Neural cell (in vitro differentiated cells): ENCODE results near the gene COPS7A. TPM values are rescaled to one million over a fixed set of nuclear protein-coding genes. Genes with fewer than 3 reads are reported as not detected.

ENCODE experiments used
- H2AFZ ChIP-seq: fragments of 200-600, 300-800 bp; sonication (generic), shearing (Covaris generic); 2 replicates; pipeline ENCODE4 v1.6.0; 2014; ENCODE audit warnings: low read depth, mild to moderate bottlenecking, antibody characterized with exemption, low read length, moderate library complexity
- H3F3A ChIP-seq: fragments of 200-600 bp; shearing (Covaris generic); 2 replicates; pipeline ENCODE4 v1.6.1; 2016; ENCODE audit warnings: mild to moderate bottlenecking, moderate library complexity, mixed read lengths, antibody characterized with exemption, low read length; ENCODE audit not compliant: insufficient read depth, poor library complexity, severe bottlenecking
- H3K27ac ChIP-seq: fragments of 200-600, 300-800 bp; sonication (generic), shearing (Covaris generic); 2 replicates; pipeline ENCODE4 v1.5.1; 2014; ENCODE audit warnings: mild to moderate bottlenecking, low read length, moderate library complexity
- H3K27me3 ChIP-seq: fragments of 300-800, 200-600 bp; sonication (generic), shearing (Covaris generic); 2 replicates; pipeline ENCODE4 v1.6.0; 2014; ENCODE audit warnings: mild to moderate bottlenecking, low read depth, low read length, moderate library complexity; ENCODE audit not compliant: insufficient read depth
- H3K36me3 ChIP-seq: fragments of 300-800, 200-600 bp; sonication (generic), shearing (Covaris generic); 2 replicates; pipeline ENCODE4 v1.5.1; 2014; ENCODE audit warnings: mild to moderate bottlenecking, antibody characterized with exemption, low read length, moderate library complexity; ENCODE audit not compliant: insufficient read depth
- H3K4me2 ChIP-seq: fragments of 300-800, 200-600 bp; sonication (generic), shearing (Covaris generic); 2 replicates; pipeline ENCODE4 v1.6.0; 2014; ENCODE audit warnings: mild to moderate bottlenecking, low read length
- H3K4me3 ChIP-seq: fragments of 300-800, 200-600 bp; sonication (generic), shearing (Covaris generic); 2 replicates; pipeline ENCODE4 v1.5.1; 2014; ENCODE audit warnings: mild to moderate bottlenecking, low read length, moderate library complexity
- H3K79me2 ChIP-seq: fragments of 200-600 bp; shearing (Covaris generic); replicated peaks from 2 replicates; pipeline ENCODE4 v1.6.0; 2014; ENCODE audit warnings: mild to moderate bottlenecking, low read length, moderate library complexity; ENCODE audit not compliant: insufficient read depth
- H3K9ac ChIP-seq: fragments of 300-800, 200-600 bp; sonication (generic), shearing (Covaris generic); 2 replicates; pipeline ENCODE4 v1.6.1; 2016; ENCODE audit warnings: mild to moderate bottlenecking, low read length, mixed read lengths
- H3K9me2 ChIP-seq: fragments of 200-600 bp; shearing (Covaris generic); 2 replicates; pipeline ENCODE4 v1.6.1; 2016; ENCODE audit warnings: mild to moderate bottlenecking, low read length, mixed read lengths; ENCODE audit not compliant: insufficient read depth
- H3K9me3 ChIP-seq: fragments of 200-600, 300-800 bp; sonication (generic), shearing (Covaris generic); 2 replicates; pipeline ENCODE4 v1.6.1; 2016; ENCODE audit warnings: mild to moderate bottlenecking, mixed run types, low read length, moderate library complexity, mixed read lengths
- H4K20me1 ChIP-seq: fragments of 200-600 bp; shearing (Covaris generic); 2 replicates; pipeline ENCODE4 v1.6.1; 2016; ENCODE audit warnings: mild to moderate bottlenecking, mixed run types; ENCODE audit not compliant: insufficient read depth
- EP300 ChIP-seq: fragments of 450-650 bp; conservative IDR thresholded peaks from 2 replicates; pipeline ENCODE4 v1.6.1; 2014; ENCODE audit warnings: antibody characterized with exemption, mild to moderate bottlenecking, moderate library complexity; ENCODE audit not compliant: poor library complexity, severe bottlenecking
- EZH2 ChIP-seq: fragments of 200-600, 300-800 bp; shearing (Covaris generic), sonication (generic); IDR thresholded peaks from 2 replicates; pipeline ENCODE4 v1.6.1; 2014; ENCODE audit warnings: antibody characterized with exemption, low read length, borderline replicate concordance, mild to moderate bottlenecking; ENCODE audit not compliant: insufficient read depth, poor library complexity, severe bottlenecking
- MXI1 ChIP-seq: fragments of 450-650 bp; conservative IDR thresholded peaks from 2 replicates; pipeline ENCODE4 v1.6.1; 2014; ENCODE audit warnings: antibody characterized with exemption, mild to moderate bottlenecking; ENCODE audit not compliant: poor library complexity, severe bottlenecking
- POLR2AphosphoS5 ChIP-seq: IDR thresholded peaks from 2 replicates; pipeline ENCODE4 v1.6.1; 2012
- SMC3 ChIP-seq: fragments of 450-650 bp; conservative IDR thresholded peaks from 2 replicates; pipeline ENCODE4 v1.6.1; 2014; ENCODE audit warnings: antibody characterized with exemption, mild to moderate bottlenecking, moderate library complexity; ENCODE audit not compliant: poor library complexity
- TAF1 ChIP-seq: IDR thresholded peaks from 2 replicates; pipeline ENCODE4 v1.6.1; 2012; ENCODE audit warnings: low read depth
- polyA plus RNA-seq: library from polyadenylated mRNA; depleted of rRNA; stranded (reverse); fragments of >200 nt; gene quantifications from 2 replicates; pipeline ENCODE4 v1.2.3, GENCODE V29; 2014
- TF ChIP-seq, protein P1 (sequence below): fragments of 450-650 bp; IDR thresholded peaks from 2 replicates; pipeline ENCODE4 v1.5.1; 2014; ENCODE audit warnings: antibody characterized with exemption, mild to moderate bottlenecking, moderate library complexity; ENCODE audit not compliant: poor library complexity, severe bottlenecking
- TF ChIP-seq, protein P2 (sequence below): IDR thresholded peaks from 2 replicates; pipeline ENCODE4 v1.6.1; 2012; ENCODE audit warnings: borderline replicate concordance

Gene COPS7A
- polyA plus RNA-seq, 1 donor from 2014 or later: 45.8 TPM

DNA sequence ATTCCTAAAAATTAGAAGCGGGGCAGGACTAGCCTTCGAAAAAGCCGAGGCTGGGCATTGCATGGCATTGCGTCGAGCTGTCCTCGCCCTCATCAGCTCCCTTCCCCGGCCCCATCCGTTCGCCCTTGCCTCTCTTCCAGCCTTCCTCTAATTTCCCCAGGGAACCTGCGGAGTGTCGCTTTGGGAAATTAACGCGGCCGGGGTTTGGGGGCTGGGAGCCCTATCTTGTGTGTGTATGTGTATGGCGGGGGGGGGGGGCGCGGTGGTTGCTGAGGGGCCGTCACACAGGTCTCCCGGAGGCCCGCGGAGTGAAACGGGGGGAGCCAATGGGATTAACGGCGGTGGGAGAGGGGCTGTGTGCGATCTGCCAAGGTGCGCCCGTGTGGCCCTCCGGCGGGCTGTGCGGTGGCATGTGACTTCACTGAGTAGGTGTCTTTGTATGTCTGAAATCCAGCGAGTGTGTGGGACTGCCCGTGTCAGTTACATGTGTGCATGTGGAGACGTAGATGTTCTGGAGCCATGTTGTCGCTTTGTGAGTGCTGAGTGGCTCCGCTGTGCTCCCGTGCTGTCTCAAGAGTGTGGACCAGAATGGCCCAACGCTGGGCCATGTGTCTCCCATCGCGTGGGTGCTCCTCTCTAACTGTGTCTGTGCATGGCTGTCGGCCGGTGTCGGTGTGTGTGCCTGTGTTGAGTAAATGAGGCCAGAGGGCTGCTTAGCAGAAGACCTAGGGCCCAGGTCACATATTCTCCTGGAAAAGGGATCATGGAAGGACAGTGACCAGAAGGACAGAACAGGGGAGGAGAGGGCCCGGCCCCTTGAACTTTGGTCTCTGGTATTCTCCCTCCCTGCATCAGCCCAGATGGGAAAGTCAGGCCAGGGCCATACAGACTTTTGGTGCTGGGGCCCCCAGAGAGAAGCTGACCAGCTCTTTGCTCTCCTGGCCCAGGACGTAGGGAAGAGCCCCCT lies 43.8 kb downstream of the COPS7A start (continued):
- TF ChIP-seq EZH2: no peak
- TF ChIP-seq, protein P1, sequence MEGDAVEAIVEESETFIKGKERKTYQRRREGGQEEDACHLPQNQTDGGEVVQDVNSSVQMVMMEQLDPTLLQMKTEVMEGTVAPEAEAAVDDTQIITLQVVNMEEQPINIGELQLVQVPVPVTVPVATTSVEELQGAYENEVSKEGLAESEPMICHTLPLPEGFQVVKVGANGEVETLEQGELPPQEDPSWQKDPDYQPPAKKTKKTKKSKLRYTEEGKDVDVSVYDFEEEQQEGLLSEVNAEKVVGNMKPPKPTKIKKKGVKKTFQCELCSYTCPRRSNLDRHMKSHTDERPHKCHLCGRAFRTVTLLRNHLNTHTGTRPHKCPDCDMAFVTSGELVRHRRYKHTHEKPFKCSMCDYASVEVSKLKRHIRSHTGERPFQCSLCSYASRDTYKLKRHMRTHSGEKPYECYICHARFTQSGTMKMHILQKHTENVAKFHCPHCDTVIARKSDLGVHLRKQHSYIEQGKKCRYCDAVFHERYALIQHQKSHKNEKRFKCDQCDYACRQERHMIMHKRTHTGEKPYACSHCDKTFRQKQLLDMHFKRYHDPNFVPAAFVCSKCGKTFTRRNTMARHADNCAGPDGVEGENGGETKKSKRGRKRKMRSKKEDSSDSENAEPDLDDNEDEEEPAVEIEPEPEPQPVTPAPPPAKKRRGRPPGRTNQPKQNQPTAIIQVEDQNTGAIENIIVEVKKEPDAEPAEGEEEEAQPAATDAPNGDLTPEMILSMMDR: no peak

- Histone ChIP-seq H3K9me3 (no peaks in the 10 kb centered on the region), H3F3A (peaks cover 10% of the 10 kb centered on the region), H3K9ac (peak overlapping the region; percentile 99), H3K79me2 (peaks cover 63% of the 10 kb centered on the region), H3K9me2 (no peaks in the 10 kb centered on the region), H2AFZ (no peak overlapping the region), H3K36me3 (peaks cover 4% of the 10 kb centered on the region), H4K20me1 (peaks cover 33% of the 10 kb centered on the region), H3K4me2 (peak overlapping the region; percentile 74), H3K4me3 (peak overlapping the region; percentile 87), H3K27ac (peak overlapping the region; percentile 100), H3K27me3 (no peaks in the 10 kb centered on the region)
- TF ChIP-seq POLR2AphosphoS5: peak; percentile 68
- TF ChIP-seq, protein P1: no peak
Observed at GRCh38 chr12:6768437-6768914, 44.6 kb downstream of the COPS7A start.

- H3K27ac ChIP-seq: peak overlapping the region; percentile 100
- H3K36me3 ChIP-seq: peaks cover 4% of the 10 kb centered on the region
- peak overlapping the region; percentile 87 for H3K4me3 ChIP-seq
- H2AFZ ChIP-seq: no peak overlapping the region
- peak overlapping the region; percentile 99 for H3K9ac ChIP-seq
- peaks cover 33% of the 10 kb centered on the region for H4K20me1 ChIP-seq
- H3K4me2 ChIP-seq: peak overlapping the region; percentile 74
- H3K27me3 ChIP-seq: no peaks in the 10 kb centered on the region
- no peaks in the 10 kb centered on the region for H3K9me3 ChIP-seq
- peaks cover 60% of the 10 kb centered on the region for H3K79me2 ChIP-seq
- H3F3A ChIP-seq: peaks cover 6% of the 10 kb centered on the region
- TF ChIP-seq POLR2AphosphoS5 (peak; percentile 23), MXI1 (no peak), TAF1 (no peak)
- no peaks in the 10 kb centered on the region for H3K9me2 ChIP-seq
Observed at GRCh38 chr12:6768990-6769389, 45.1 kb downstream of the COPS7A start.

GRCh38 chr12:6769666-6770065 lies 45.8 kb downstream of the COPS7A start:
- Histone ChIP-seq H3K4me2 (peak overlapping the region; percentile 74), H3K9me3 (no peaks in the 10 kb centered on the region), H3K79me2 (peaks cover 60% of the 10 kb centered on the region), H3K4me3 (peak overlapping the region; percentile 87), H3K9ac (peak overlapping the region; percentile 99), H3K9me2 (no peaks in the 10 kb centered on the region), H3K27ac (peak overlapping the region; percentile 100), H4K20me1 (peaks cover 33% of the 10 kb centered on the region), H3K27me3 (no peaks in the 10 kb centered on the region), H3K36me3 (peaks cover 4% of the 10 kb centered on the region), H3F3A (peaks cover 6% of the 10 kb centered on the region), H2AFZ (no peak overlapping the region)
- TF ChIP-seq POLR2AphosphoS5: no peak
- no peak for TF ChIP-seq EZH2
- TF ChIP-seq SMC3: no peak
- TF ChIP-seq, protein P1: no peak
- no peak for TF ChIP-seq EP300
- TF ChIP-seq, protein P2, sequence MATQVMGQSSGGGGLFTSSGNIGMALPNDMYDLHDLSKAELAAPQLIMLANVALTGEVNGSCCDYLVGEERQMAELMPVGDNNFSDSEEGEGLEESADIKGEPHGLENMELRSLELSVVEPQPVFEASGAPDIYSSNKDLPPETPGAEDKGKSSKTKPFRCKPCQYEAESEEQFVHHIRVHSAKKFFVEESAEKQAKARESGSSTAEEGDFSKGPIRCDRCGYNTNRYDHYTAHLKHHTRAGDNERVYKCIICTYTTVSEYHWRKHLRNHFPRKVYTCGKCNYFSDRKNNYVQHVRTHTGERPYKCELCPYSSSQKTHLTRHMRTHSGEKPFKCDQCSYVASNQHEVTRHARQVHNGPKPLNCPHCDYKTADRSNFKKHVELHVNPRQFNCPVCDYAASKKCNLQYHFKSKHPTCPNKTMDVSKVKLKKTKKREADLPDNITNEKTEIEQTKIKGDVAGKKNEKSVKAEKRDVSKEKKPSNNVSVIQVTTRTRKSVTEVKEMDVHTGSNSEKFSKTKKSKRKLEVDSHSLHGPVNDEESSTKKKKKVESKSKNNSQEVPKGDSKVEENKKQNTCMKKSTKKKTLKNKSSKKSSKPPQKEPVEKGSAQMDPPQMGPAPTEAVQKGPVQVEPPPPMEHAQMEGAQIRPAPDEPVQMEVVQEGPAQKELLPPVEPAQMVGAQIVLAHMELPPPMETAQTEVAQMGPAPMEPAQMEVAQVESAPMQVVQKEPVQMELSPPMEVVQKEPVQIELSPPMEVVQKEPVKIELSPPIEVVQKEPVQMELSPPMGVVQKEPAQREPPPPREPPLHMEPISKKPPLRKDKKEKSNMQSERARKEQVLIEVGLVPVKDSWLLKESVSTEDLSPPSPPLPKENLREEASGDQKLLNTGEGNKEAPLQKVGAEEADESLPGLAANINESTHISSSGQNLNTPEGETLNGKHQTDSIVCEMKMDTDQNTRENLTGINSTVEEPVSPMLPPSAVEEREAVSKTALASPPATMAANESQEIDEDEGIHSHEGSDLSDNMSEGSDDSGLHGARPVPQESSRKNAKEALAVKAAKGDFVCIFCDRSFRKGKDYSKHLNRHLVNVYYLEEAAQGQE: no peak
